Colonic mucosa (tissue), 4 donors: ENCODE measurements around the gene THAP8. TPM values are rescaled to one million over a fixed set of nuclear protein-coding genes. Genes with fewer than 3 reads are reported as not detected.

Experiments used
- DNase-seq: peaks from one replicate; pipeline ENCODE4 v3.0.0-alpha.2; 2020
- H3K27ac ChIP-seq: fragments of 200-600 bp; one replicate; pipeline ENCODE4 v1.8.0; 2021
- H3K27me3 ChIP-seq: fragments of 200-600 bp; one replicate; pipeline ENCODE4 v1.8.0; 2021
- H3K36me3 ChIP-seq: fragments of 200-600 bp; one replicate; pipeline ENCODE4 v1.8.0; 2021
- H3K4me1 ChIP-seq: fragments of 200-600 bp; one replicate; pipeline ENCODE4 v1.8.0; 2021; ENCODE audit warnings: mild to moderate bottlenecking
- H3K4me3 ChIP-seq: fragments of 200-600 bp; one replicate; pipeline ENCODE4 v1.8.0; 2021
- H3K9ac ChIP-seq, 2 donors: one replicate each; pipeline ENCODE4 v1.7.0; 2013; ENCODE audit warnings: control low read depth in 2 of 2, low read depth in 2 of 2, low read length in 2 of 2
- H3K9me3 ChIP-seq: fragments of 200-600 bp; one replicate; pipeline ENCODE4 v1.8.0; 2021
- intact Hi-C: fragments of 100-400 bp; cut with DNase I; formaldehyde crosslinking; loops from one replicate; pipeline ENCODE4 v1.14.1; 2022
- total RNA-seq, 2 donors: library from RNA; stranded (reverse); fragmentation: NEBNext Ultra II Directional in 1 of 2; extraction: Animal tissue kit (Norgen Biotek cat#: 25700) in 1 of 2; gene quantifications; one replicate each; pipeline ENCODE4 v1.2.1, GENCODE V29; 2021
- TF ChIP-seq, protein P1 (sequence below): fragments of 200-600 bp; IDR thresholded peaks from one replicate; pipeline ENCODE4 v1.8.0; 2022; ENCODE audit warnings: antibody characterized with exemption, mild to moderate bottlenecking
- donor health status: healthy.
- donor health status: DM: no; HTN: no; CAD: no.
- donor health status: DM: no; HTN: no; CAD: no.

Gene THAP8
- total RNA-seq, 2 donors from 2014 or later = 3.3 to 4.6 TPM

DNA sequence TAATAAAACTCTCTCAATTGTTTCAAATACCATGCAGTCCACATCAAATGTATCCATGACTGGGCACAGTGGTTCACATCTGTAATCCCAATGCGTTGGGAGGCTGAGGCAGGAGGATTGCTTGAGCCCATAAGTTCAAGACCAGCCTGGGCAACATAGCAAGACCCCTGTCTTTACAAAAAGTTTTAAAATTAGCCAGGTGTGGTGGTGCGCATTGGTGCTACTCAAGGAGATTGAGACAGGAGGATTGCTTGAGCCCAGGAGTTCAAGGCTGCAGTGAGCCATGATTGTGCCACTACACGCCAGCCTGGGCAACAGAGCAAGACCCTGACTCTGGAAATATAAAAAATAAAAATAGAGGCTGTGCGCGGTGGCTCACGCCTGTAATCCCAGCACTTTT is 26.4 kb downstream of the THAP8 start:
- Histone ChIP-seq H3K27me3 (no peaks in the 10 kb centered on the region), H3K4me1 (no peaks in the 10 kb centered on the region), H3K27ac (no peak overlapping the region), H3K4me3 (no peak overlapping the region), H3K9ac (no peak overlapping the region), H3K36me3 (no peaks in the 10 kb centered on the region), H3K9me3 (no peaks in the 10 kb centered on the region)
- DNase-seq = no peak
- TF ChIP-seq, protein P1, sequence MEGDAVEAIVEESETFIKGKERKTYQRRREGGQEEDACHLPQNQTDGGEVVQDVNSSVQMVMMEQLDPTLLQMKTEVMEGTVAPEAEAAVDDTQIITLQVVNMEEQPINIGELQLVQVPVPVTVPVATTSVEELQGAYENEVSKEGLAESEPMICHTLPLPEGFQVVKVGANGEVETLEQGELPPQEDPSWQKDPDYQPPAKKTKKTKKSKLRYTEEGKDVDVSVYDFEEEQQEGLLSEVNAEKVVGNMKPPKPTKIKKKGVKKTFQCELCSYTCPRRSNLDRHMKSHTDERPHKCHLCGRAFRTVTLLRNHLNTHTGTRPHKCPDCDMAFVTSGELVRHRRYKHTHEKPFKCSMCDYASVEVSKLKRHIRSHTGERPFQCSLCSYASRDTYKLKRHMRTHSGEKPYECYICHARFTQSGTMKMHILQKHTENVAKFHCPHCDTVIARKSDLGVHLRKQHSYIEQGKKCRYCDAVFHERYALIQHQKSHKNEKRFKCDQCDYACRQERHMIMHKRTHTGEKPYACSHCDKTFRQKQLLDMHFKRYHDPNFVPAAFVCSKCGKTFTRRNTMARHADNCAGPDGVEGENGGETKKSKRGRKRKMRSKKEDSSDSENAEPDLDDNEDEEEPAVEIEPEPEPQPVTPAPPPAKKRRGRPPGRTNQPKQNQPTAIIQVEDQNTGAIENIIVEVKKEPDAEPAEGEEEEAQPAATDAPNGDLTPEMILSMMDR = no peak
- intact Hi-C loops = no loop called here

- no peak overlapping the region for H3K9ac ChIP-seq
- no peak overlapping the region for H3K4me3 ChIP-seq
- H3K27me3 ChIP-seq = no peaks in the 10 kb centered on the region
- intact Hi-C loops = no loop called here
- no peaks in the 10 kb centered on the region for H3K9me3 ChIP-seq
- TF ChIP-seq, protein P1 = no peak
- no peak overlapping the region for H3K27ac ChIP-seq
- H3K4me1 ChIP-seq = no peaks in the 10 kb centered on the region
- DNase-seq = no peak
- no peaks in the 10 kb centered on the region for H3K36me3 ChIP-seq
Observed at GRCh38 chr19:36026091-36026876, 27.8 kb downstream of the THAP8 start.

DNA sequence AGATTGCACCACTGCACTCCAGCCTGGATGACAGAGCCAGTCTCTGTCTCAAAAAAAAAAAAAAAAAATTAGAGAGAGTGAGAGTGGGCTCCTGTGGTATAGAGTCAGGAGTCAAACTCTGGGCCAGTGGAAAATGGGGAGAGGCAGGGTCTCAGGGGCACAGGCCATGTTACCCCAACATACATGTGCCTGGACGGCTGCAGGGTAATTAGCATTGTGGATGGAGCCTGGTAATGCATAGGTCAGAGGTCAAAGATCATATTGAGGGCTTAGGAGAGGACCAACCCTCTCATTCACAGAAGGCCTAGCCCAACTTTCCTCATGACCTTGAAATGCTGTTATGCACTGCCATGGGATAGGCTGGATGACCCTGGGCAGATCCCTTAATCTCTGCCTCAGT is 28.5 kb downstream of the THAP8 start:
- Histone ChIP-seq H3K4me1 (no peaks in the 10 kb centered on the region), H3K27ac (no peak overlapping the region), H3K27me3 (no peaks in the 10 kb centered on the region), H3K9ac (no peak overlapping the region), H3K9me3 (no peaks in the 10 kb centered on the region), H3K4me3 (no peak overlapping the region), H3K36me3 (no peaks in the 10 kb centered on the region)
- intact Hi-C loops = no loop called here
- TF ChIP-seq, protein P1 = no peak
- DNase-seq = no peak

DNA sequence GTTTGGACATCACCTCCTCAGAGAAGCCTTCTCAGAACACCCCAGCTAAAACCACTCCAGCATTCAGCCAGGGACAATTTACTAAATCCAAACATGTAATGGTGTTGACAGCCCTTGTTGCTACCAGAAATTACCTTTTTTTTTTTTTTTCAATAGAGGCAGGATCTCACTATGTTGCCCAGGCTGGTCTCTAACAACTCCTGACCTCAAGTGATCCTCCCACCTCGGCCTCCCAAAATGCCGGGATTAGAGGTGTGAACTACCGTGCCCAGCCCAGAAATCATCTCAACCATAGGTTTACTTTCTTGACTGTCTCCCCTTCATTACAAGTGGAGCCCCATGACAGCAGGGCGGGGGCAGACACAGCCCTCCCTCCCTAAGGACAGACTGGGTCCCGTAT is 30.7 kb downstream of the THAP8 start:
- no peaks in the 10 kb centered on the region for H3K27me3 ChIP-seq
- TF ChIP-seq, protein P1 = no peak
- no peak overlapping the region for H3K9ac ChIP-seq
- H3K27ac ChIP-seq = no peak overlapping the region
- no peaks in the 10 kb centered on the region for H3K36me3 ChIP-seq
- H3K9me3 ChIP-seq = no peaks in the 10 kb centered on the region
- H3K4me1 ChIP-seq = no peaks in the 10 kb centered on the region
- intact Hi-C loops = no loop called here
- DNase-seq = no peak
- H3K4me3 ChIP-seq = no peak overlapping the region

GRCh38 chr19:36019061-36019670 is 34.9 kb downstream of the THAP8 start:
- Histone ChIP-seq H3K27me3 (no peaks in the 10 kb centered on the region), H3K36me3 (no peaks in the 10 kb centered on the region), H3K4me3 (no peak overlapping the region), H3K9me3 (no peaks in the 10 kb centered on the region), H3K9ac (no peak overlapping the region), H3K27ac (no peak overlapping the region), H3K4me1 (peaks cover 4% of the 10 kb centered on the region)
- intact Hi-C loops = loop anchor here (10.0 kb wide), 1 partner anchor 96 kb away; the partner anchor contains the start of genes OVOL3, POLR2I and TBCB
- no peak for DNase-seq
- TF ChIP-seq, protein P1 = no peak
